Embryonic facial prominence (tissue), 1 donor: ENCODE data around the gene AFM.

Experiments
- DNase-seq: peaks from one replicate; pipeline ENCODE4 v3.0.0-alpha.2; 2016; ENCODE audit errors: extremely low spot score

The AFM gene, protein sequence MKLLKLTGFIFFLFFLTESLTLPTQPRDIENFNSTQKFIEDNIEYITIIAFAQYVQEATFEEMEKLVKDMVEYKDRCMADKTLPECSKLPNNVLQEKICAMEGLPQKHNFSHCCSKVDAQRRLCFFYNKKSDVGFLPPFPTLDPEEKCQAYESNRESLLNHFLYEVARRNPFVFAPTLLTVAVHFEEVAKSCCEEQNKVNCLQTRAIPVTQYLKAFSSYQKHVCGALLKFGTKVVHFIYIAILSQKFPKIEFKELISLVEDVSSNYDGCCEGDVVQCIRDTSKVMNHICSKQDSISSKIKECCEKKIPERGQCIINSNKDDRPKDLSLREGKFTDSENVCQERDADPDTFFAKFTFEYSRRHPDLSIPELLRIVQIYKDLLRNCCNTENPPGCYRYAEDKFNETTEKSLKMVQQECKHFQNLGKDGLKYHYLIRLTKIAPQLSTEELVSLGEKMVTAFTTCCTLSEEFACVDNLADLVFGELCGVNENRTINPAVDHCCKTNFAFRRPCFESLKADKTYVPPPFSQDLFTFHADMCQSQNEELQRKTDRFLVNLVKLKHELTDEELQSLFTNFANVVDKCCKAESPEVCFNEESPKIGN

DNA sequence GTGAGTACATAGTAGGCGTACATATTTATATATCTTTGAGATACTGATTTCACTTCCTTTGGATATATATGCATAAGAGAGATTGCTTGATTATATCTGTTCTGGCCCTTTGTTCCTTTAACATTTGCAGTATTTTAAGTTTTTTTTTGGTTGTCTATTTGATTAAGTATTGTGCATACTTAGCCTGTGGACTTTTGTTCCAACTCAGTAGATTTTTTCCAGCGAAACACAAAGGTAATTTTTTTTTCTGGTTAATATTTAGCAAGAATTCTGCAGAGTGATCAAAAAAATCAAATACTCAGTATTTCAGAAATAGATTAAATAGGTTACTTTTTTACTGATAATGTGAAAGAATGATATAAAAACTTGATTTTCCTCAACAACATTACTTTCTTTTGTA is at the start of gene AFM:
Gene AFM (plus strand): TSS at position 388 of the 400 bp plus-strand sequence. CDS start 31 bp downstream, outside the sequence.
- DNase-seq = no peak

DNA sequence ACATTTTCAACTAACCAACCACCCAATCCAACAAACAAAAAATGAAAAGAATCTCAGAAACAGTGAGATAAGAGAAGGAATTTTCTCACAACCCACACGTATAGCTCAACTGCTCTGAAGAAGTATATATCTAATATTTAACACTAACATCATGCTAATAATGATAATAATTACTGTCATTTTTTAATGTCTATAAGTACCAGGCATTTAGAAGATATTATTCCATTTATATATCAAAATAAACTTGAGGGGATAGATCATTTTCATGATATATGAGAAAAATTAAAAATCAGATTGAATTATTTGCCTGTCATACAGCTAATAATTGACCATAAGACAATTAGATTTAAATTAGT is 49.8 kb upstream of the AFM start:
- no peak for DNase-seq

DNA sequence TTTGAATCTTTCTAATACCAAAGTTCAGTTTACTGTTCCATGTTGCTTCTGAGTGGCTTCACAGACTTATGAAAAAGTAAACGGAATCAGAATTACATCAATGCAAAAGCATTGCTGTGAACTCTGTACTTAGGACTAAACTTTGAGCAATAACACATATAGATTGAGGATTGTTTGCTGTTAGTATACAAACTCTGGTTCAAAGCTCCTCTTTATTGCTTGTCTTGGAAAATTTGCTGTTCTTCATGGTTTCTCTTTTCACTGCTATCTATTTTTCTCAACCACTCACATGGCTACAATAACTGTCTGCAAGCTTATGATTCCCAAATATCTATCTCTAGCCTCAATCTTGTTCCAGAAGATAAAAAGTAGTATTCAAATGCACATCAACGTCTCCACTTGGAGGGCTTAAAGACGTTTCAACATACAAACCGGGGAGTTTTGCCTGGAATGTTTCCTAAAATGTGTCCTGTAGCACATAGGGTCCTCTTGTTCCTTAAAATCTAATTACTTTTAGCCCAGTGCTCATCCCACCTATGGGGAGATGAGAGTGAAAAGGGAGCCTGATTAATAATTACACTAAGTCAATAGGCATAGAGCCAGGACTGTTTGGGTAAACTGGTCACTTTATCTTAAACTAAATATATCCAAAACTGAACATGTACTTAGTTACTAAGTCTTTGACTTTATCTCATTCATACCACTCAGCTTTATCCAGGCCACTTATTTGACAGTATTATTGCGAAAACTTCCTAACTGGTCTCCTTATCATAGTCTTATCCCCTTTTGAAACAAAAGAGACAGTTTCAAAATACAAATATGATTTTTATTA is 49.2 kb upstream of the AFM start:
- no peak for DNase-seq

DNA sequence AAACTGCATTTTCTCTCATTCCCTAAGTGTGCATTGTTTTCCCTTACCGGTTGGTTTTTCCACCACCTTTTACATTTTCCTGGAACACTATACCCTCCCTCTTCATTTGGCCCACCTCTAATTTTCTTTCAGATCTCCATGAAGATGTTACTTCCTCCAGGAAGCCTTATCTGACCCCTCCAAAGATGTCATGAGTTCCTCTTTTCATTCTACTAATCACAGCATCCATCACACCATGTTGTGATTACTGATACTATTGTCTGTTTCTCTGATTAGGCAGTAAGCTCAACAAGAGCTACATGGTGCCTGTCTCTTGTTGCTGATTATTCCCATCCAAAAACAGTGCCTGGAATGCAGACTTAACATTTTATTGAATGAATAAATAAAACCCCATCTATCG is 48.4 kb upstream of the AFM start:
- no peak for DNase-seq

DNA sequence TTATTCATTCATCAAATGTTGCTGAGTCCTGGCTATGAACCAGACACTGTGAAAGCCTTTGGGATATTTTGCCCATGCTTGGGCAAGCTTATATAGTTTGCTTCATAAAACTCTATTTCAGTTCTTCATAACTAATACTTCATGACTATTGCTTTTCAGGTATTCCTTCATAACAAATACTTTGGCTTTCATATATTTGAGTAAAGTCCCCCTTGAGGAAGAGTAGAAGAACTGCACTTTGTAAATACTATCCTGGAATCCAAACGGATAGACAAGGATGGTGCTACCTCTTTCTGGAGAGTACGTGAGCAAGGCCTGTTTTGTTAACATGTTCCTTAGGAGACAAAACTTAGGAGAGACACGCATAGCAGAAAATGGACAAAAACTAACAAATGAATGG is 47.2 kb upstream of the AFM start:
- DNase-seq = no peak

DNA sequence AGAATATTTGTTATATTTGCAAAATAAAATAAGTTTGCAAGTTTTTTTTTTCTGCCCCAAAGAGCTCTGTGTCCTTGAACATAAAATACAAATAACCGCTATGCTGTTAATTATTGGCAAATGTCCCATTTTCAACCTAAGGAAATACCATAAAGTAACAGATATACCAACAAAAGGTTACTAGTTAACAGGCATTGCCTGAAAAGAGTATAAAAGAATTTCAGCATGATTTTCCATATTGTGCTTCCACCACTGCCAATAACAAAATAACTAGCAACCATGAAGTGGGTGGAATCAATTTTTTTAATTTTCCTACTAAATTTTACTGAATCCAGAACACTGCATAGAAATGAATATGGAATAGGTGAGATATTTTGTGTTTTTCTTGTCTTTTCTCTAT is 45.6 kb upstream of the AFM start, which contains the start of gene AFP:
Gene AFP (plus strand): TSS at position 238 of the 400 bp plus-strand sequence. CDS start 42 bp downstream, at position 280.
- DNase-seq = no peak

DNA sequence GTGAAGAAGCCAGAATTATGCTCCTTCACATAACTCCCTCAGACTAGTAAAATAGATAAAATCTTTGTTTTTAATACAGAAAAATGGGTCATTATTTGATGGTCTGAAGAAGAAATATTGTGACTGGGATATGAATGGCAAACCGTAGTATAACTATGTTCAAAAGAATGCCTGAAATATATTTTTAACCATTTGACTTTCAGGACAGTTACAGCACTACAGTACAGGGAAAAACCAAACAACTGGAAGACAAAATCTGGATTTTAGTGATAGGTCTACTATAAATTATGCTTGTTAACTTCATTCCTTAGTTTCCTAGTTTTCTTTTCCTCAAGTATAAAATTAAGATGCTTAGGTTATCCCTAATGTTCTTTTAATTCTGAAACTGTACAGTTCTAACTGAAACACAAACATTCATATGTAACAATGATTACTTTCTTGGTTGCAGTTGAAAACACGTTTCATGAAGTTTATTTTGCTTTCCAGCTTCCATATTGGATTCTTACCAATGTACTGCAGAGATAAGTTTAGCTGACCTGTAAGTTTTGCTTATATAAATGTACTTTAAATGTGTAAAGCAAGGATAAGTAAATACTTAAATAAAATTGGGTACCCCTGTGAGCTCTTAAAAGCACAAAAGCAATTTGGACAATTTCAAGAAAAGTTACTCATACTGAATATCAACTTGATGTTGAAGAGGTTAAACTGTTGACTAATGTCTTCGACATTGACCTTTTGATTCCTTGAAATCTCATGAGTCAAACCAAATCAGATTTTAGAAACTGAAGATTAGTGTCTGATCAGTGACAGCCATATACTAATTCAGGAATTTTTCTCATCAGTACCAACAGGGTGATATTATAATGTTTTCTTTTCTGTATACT is 44.6 kb upstream of the AFM start:
- no peak for DNase-seq

DNA sequence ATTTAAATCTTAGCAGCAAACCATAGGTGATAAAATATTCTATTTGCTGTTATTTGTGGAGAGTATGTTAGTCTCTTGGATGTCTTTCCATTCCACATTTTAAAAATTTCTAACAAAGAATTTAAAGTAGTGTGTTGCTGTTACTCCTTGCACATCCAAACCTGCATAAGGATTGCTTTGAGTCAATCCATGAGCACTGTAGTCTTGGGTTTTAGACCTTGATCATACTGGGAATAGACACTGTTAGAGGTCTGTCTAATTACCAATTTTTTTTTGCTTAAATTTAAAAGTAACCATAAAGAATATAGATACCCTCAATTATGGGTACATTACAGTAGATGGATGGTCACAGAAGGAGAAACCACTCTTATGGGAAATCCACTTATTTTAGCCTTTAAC is 44.0 kb upstream of the AFM start:
- DNase-seq = no peak

DNA sequence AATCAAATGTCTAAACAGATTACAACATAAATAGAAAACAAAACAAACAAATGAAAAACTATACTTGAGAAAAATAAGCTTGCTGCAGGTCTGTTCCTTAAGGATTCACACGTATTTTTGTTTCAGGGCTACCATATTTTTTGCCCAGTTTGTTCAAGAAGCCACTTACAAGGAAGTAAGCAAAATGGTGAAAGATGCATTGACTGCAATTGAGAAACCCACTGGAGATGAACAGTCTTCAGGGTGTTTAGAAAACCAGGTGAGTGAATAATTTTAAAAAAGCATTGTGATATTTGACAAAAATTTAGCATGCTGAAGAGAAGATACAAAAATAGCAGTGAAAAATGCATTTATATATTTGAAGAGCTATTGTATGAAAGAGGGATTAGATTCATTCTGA is 43.5 kb upstream of the AFM start:
- DNase-seq = no peak

DNA sequence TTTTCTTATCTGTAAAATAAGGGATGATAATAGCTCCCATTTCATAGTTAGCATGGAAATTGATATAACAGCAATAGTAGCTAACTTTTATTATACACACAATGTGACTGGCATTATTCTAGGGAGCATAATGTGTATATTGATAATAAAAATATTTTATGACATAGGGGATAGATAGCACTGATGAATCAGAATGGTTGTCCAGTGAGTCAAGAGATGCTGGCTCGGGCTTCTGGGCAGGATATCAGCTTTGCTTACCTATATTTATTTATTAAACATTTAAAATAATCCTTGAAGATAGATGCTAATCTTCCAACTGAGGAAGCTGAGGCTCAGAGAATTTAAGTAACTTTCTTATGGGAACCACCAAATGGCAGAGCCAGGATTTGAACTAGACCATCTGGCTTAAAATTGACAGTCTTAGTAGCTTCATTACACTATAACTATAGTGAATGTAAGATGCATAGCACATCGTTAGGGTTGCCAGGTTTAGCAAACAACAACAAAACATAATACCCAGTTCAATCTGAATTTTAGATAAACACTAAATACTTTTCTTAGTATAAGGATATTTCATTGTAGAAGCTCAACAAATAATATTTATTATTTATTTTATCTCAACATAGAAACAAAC is 42.8 kb upstream of the AFM start:
- DNase-seq = no peak

DNA sequence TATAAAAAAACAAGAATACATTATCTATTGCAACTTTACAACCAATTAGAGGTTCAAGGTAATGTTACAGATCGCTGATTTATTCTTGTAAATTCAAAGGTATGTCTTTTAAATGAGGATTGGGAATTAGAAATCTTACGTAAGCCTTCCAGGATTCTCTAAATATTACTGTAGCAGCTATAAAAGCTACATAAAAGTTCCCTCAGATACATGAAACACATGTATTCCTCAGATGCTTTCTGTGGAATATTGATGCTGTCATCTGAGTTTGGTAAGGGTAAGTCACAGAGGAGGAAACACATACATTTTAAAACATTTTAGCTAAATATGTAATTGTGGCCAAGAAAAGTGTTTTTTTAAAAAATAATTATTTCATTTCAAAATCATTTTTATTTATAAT is 42.1 kb upstream of the AFM start:
- DNase-seq = no peak

DNA sequence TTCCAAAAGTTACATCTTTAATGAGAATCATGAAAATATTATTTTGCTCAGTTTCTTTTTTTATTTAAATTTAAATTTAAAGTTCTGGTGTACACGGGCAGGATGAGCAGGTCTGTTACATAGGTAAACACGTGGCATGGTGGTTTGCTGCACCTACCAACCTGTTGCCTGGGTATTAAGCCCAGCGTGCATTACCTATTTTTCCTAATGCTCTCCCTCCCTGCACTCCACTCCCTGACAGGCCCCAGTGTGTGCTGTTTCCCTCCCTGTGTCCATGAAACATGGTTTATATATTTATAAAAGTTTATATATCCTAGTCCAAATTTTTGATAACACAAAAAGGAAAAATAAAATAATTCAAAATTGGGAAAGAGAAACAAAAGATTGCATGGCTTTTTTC is 41.6 kb upstream of the AFM start:
- no peak for DNase-seq

DNA sequence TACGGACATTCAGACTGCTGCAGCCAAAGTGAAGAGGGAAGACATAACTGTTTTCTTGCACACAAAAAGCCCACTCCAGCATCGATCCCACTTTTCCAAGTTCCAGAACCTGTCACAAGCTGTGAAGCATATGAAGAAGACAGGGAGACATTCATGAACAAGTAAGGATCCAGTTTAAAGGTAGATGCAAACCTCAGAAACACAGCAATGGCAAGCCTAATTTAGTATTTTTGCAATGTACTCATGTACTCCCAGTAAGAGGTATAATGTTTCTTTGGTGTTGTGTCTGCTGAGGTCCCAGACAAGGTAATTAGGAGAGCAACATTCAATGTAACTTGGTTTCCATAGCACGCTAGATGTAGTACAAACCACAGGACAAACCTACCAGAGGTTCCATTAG is 40.9 kb upstream of the AFM start:
- DNase-seq = no peak

DNA sequence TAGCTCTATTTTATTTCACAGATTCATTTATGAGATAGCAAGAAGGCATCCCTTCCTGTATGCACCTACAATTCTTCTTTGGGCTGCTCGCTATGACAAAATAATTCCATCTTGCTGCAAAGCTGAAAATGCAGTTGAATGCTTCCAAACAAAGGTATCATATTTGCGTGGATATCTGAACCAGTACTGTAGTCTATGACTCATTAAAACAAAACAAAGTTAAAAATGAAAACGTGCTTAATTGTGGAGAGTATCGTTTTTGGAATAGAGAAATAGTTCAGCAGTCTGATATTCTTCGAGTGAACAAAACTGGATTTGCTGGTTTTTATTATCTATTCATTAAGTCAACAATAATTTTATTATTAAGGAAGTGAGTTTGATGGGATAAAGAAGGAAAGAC is 39.3 kb upstream of the AFM start:
- DNase-seq = no peak

DNA sequence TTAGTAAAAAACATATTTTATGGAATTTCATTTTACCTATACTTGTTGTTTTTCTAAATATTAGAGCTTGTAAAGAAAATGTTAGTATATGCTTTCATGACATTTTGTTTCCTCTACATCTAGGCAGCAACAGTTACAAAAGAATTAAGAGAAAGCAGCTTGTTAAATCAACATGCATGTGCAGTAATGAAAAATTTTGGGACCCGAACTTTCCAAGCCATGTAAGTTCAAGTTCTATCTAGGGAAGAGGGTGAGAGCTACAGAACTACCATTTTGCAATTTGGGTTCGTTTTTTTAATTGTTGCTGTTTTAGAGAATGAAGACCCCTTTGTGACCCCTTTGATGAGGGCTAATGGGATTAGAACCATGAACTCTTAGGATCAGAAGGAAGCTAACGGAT is 38.3 kb upstream of the AFM start:
- no peak for DNase-seq

DNA sequence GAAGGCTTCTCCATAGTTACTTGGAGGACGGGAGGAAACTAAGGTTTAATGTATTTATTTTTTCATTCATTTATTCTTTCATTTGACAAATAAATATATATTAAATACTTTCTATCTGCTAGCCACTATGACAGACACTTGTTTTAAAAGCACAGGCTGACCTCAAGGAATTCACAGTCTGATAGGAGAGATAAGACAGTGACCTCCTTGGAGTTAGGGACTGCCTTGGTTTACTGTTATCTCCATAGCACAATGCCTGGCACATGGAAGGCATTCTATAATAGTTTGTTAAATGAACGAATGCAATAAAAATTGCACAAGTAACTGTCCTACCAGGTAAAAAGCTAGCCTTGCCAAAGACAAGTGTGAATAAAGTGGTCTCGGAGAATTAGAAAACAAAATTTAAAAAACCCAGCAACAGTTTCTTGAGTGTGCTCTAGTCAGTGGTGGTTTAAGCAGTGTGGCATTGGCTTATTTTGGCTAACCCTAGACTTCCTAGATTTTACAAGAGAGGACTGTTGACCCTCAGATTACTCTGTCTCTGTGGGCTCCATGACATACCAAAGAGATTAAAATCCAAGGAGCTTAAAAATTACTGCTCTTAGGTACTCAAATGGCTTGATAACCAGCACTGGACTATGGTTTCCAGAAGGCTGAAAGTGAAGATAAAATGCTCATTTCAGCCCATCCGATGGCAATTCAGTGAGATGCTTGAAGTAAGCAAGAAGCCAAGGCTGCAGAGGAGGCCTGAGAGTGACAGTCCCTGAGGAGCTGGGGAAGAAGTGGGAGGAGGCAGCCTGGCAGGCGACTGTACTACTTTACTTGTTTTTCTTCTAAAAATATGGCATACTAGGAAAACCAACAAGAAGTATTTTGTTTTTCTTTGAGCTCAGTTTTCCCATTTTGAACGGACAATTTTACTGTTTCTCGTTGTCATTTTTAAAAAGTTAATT is 35.9 kb upstream of the AFM start:
- no peak for DNase-seq

DNA sequence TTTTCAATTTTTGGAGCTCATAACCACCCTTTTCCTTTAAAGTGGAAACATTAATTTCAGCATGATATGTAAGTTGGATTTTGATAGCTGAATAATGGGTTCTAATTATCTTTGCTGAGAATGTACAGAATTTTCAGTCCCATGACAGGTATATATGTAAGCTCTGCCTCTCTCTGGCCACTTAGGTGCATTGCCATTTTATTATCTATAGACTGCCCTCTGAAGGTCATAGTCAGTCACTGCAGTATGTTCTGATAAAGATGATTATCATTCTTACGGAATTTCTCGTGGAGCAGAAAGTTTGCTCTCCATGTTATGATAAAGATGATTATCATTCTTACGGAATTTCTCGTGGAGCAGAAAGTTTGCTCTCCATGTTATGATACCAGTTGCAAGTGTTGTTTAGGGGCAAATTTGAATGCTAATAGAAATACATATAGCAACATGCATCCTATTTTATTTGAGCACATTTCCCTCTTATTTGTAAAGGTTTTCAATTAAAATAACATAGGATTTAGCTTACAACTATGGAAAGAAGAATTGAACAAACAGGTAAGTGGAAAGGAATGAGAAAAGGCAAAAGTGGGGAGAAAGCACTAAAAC is 35.1 kb upstream of the AFM start:
- DNase-seq = peak; percentile 43

DNA sequence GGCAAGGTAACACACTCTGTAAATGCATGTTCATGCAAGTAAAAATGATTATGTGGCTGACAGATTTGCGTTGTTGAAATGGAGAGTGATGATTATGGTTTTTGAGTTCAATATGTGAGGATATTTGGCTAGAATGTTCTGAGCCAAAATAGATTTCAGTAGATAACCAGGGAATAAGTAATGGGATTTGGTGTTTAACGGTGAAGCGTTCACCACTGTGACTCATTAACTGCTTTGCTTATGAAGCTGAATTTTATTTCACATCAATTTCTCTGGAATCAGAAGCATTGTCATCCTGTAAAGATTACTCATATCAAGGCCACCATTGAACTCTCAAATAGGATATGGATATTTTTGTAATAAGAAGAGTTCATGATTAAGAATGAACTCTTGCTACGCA is 33.9 kb upstream of the AFM start:
- no peak for DNase-seq

DNA sequence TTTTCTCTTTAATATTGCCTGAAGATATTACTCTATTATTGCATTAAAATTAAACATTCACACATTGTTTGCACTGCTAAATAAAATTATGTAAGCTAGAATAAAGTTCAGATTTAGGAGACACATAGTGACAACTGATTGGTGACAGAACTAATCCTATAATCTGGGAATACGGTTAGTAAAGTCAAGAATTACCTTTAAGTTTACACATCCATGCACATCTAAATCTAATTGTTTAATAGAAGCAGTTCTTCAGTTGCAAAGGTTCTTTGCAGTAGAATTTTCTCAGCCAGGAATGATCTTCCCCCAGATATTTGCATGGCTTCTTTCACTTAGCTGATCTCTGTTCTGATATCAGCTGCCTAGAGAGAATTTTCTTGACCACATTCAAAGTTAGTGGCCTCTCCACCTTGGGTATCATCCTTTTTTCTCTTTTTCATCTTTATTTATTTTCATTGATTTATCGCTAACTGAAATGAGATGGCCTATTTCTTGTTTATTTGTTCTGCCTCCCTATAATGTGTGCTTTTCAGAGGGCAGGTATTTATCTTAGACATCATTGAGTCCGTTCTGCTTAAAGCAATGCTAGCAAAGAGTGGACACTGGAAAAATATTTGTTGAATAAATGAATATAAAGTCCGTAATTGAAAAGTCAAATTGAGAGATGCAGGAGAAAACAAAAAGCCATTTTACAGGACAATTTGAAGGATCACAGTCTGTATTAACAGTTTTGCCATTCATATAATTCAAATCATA is 32.9 kb upstream of the AFM start:
- no peak for DNase-seq
